Activated CD8-positive, alpha-beta memory T cell treated with anti-CD3 and anti-CD28 coated beads, Interleukin-2, amount 10 ng/mL, durations not matched to agents 7 days and 5 days (primary cell): ENCODE measurements around the gene OR2H2. TPM values are rescaled to one million over a fixed set of nuclear protein-coding genes. Genes with fewer than 3 reads are reported as not detected.

ENCODE experiments used
- ATAC-seq: fragments of 150-1000 bp; cut with Tn5 transposase; one replicate; pipeline ENCODE4 v1.10.0; 2021; ENCODE audit warnings: moderate library complexity
- CTCF ChIA-PET: fragments of 350-600 bp; sonication (Branson Sonifier 250); formaldehyde crosslinking; loops from one replicate; lab custom pipeline; 2021; ENCODE audit warnings: antibody characterized with exemption; lab: Charles Lee
- DNase-seq: peaks from one replicate; pipeline ENCODE4 v3.0.0-alpha.2; 2020
- H3K27ac Mint-ChIP-seq: one replicate; pipeline ENCODE4 v1.8.0; 2021; ENCODE audit warnings: mild to moderate bottlenecking, mixed read lengths
- H3K27me3 Mint-ChIP-seq: one replicate; pipeline ENCODE4 v1.8.0; 2021; ENCODE audit warnings: mixed read lengths
- H3K36me3 Mint-ChIP-seq: one replicate; pipeline ENCODE4 v1.8.0; 2021; ENCODE audit warnings: mild to moderate bottlenecking, mixed read lengths
- H3K4me1 Mint-ChIP-seq: one replicate; pipeline ENCODE4 v1.8.0; 2021; ENCODE audit warnings: mixed read lengths
- H3K4me3 Mint-ChIP-seq: one replicate; pipeline ENCODE4 v1.8.0; 2021; ENCODE audit warnings: mild to moderate bottlenecking, moderate library complexity, mixed read lengths
- H3K9me3 Mint-ChIP-seq: one replicate; pipeline ENCODE4 v1.8.0; 2022; ENCODE audit warnings: low read depth, mixed read lengths
- total RNA-seq, 2 experiments: library from RNA; stranded (reverse); gene quantifications; one replicate each; pipeline ENCODE4 v1.2.3, GENCODE V29; 2021

Gene OR2H2
- total RNA-seq, 2 experiments from 2014 or later: not detected

GRCh38 chr6:29564875-29565274, 20.0 kb upstream of the OR2H2 start:
- Mint-ChIP-seq H3K9me3 (no peaks in the 10 kb centered on the region), H3K27me3 (peaks cover 57% of the 10 kb centered on the region), H3K36me3 (no peaks in the 10 kb centered on the region), H3K4me3 (no peak overlapping the region), H3K4me1 (peaks cover 4% of the 10 kb centered on the region), H3K27ac (no peak overlapping the region)
- CTCF ChIA-PET: interaction anchor here (1.6 kb wide), 1 partner anchor 25 kb away, joined by 3 read pairs; no protein-coding TSS in a partner anchor
- no peak for DNase-seq
- no peak for ATAC-seq

- Mint-ChIP-seq H3K4me3 (no peak overlapping the region), H3K36me3 (no peaks in the 10 kb centered on the region)
These were observed 18.1 kb upstream of the OR2H2 start for GRCh38 chr6:29566856-29567255.

GRCh38 chr6:29567541-29567940, 17.4 kb upstream of the OR2H2 start:
- no peaks in the 10 kb centered on the region for H3K36me3 Mint-ChIP-seq
- ATAC-seq: no peak
- CTCF ChIA-PET: no interaction called here
- peaks cover 57% of the 10 kb centered on the region for H3K27me3 Mint-ChIP-seq
- peaks cover 2% of the 10 kb centered on the region for H3K4me1 Mint-ChIP-seq
- no peak overlapping the region for H3K27ac Mint-ChIP-seq
- no peak overlapping the region for H3K4me3 Mint-ChIP-seq
- DNase-seq: no peak
- no peaks in the 10 kb centered on the region for H3K9me3 Mint-ChIP-seq

More at GRCh38 chr6:29566856-29567255, 18.1 kb upstream of the OR2H2 start:
- no peak overlapping the region for H3K27ac Mint-ChIP-seq
- ATAC-seq: no peak
- no peak for DNase-seq
- CTCF ChIA-PET: no interaction called here
- peaks cover 2% of the 10 kb centered on the region for H3K4me1 Mint-ChIP-seq
- peaks cover 55% of the 10 kb centered on the region for H3K27me3 Mint-ChIP-seq
- no peaks in the 10 kb centered on the region for H3K9me3 Mint-ChIP-seq

GRCh38 chr6:29567991-29568390, 16.9 kb upstream of the OR2H2 start:
- CTCF ChIA-PET: no interaction called here
- Mint-ChIP-seq H3K9me3 (no peaks in the 10 kb centered on the region), H3K27me3 (peaks cover 53% of the 10 kb centered on the region), H3K4me3 (no peak overlapping the region), H3K27ac (no peak overlapping the region), H3K36me3 (no peaks in the 10 kb centered on the region), H3K4me1 (peaks cover 2% of the 10 kb centered on the region)
- ATAC-seq (no peak), DNase-seq (no peak)

GRCh38 chr6:29576056-29576455, 8.9 kb upstream of the OR2H2 start:
- Mint-ChIP-seq H3K9me3 (no peaks in the 10 kb centered on the region), H3K4me1 (no peaks in the 10 kb centered on the region), H3K27ac (no peak overlapping the region), H3K36me3 (no peaks in the 10 kb centered on the region), H3K27me3 (peaks cover 40% of the 10 kb centered on the region), H3K4me3 (no peak overlapping the region)
- ATAC-seq: no peak
- CTCF ChIA-PET: no interaction called here
- no peak for DNase-seq

GRCh38 chr6:29577544-29577943, 7.4 kb upstream of the OR2H2 start:
- Mint-ChIP-seq H3K4me3 (no peak overlapping the region), H3K27ac (no peak overlapping the region), H3K9me3 (no peaks in the 10 kb centered on the region), H3K4me1 (no peaks in the 10 kb centered on the region), H3K36me3 (no peaks in the 10 kb centered on the region), H3K27me3 (peaks cover 30% of the 10 kb centered on the region)
- DNase-seq (no peak), ATAC-seq (no peak)
- CTCF ChIA-PET: interaction anchor here (1.7 kb wide), 1 partner anchor 12 kb away, joined by 8 read pairs; no protein-coding TSS in a partner anchor

- Mint-ChIP-seq H3K36me3 (no peaks in the 10 kb centered on the region), H3K27ac (no peak overlapping the region), H3K4me3 (no peak overlapping the region), H3K9me3 (no peaks in the 10 kb centered on the region), H3K4me1 (peaks cover 1% of the 10 kb centered on the region), H3K27me3 (peaks cover 53% of the 10 kb centered on the region)
- DNase-seq (peak; percentile 65), ATAC-seq (peak; percentile 66)
- CTCF ChIA-PET: interaction anchor here (1.0 to 2.0 kb wide), 4 partner anchors 11 to 751 kb away, joined by 3 to 8 read pairs (median 4); no protein-coding TSS in a partner anchor
These were observed 4.6 kb downstream of the OR2H2 start for GRCh38 chr6:29589423-29590048.

- peaks cover 51% of the 10 kb centered on the region for H3K27me3 Mint-ChIP-seq
- no peak for ATAC-seq
- no peak overlapping the region for H3K4me3 Mint-ChIP-seq
- H3K36me3 Mint-ChIP-seq: no peaks in the 10 kb centered on the region
- no peak overlapping the region for H3K27ac Mint-ChIP-seq
- CTCF ChIA-PET: interaction anchor here (1.5 to 2.0 kb wide), 2 partner anchors 12 to 26 kb away, joined by 3 to 8 read pairs; no protein-coding TSS in a partner anchor
- peaks cover 1% of the 10 kb centered on the region for H3K4me1 Mint-ChIP-seq
- H3K9me3 Mint-ChIP-seq: no peaks in the 10 kb centered on the region
- DNase-seq: no peak
These were observed 5.4 kb downstream of the OR2H2 start for GRCh38 chr6:29590218-29590808.

GRCh38 chr6:29591677-29592076, 6.8 kb downstream of the OR2H2 start:
- CTCF ChIA-PET: no interaction called here
- no peak overlapping the region for H3K27ac Mint-ChIP-seq

GRCh38 chr6:29593199-29593855, 8.4 kb downstream of the OR2H2 start:
- ATAC-seq: no peak
- CTCF ChIA-PET: no interaction called here
- peaks cover 37% of the 10 kb centered on the region for H3K27me3 Mint-ChIP-seq
- no peaks in the 10 kb centered on the region for H3K9me3 Mint-ChIP-seq
- no peaks in the 10 kb centered on the region for H3K36me3 Mint-ChIP-seq
- H3K4me1 Mint-ChIP-seq: no peaks in the 10 kb centered on the region
- DNase-seq: no peak
- no peak overlapping the region for H3K27ac Mint-ChIP-seq
- no peak overlapping the region for H3K4me3 Mint-ChIP-seq

More at GRCh38 chr6:29591677-29592076, 6.8 kb downstream of the OR2H2 start:
- H3K36me3 Mint-ChIP-seq: no peaks in the 10 kb centered on the region
- DNase-seq: no peak
- no peak overlapping the region for H3K4me3 Mint-ChIP-seq
- H3K4me1 Mint-ChIP-seq: peaks cover 1% of the 10 kb centered on the region
- no peak for ATAC-seq
- H3K9me3 Mint-ChIP-seq: no peaks in the 10 kb centered on the region
- peaks cover 47% of the 10 kb centered on the region for H3K27me3 Mint-ChIP-seq

GRCh38 chr6:29596381-29596900, 11.5 kb downstream of the OR2H2 start:
- peaks cover 24% of the 10 kb centered on the region for H3K27me3 Mint-ChIP-seq
- H3K4me1 Mint-ChIP-seq: no peaks in the 10 kb centered on the region
- no peaks in the 10 kb centered on the region for H3K9me3 Mint-ChIP-seq
- no peaks in the 10 kb centered on the region for H3K36me3 Mint-ChIP-seq
- no peak overlapping the region for H3K4me3 Mint-ChIP-seq
- ATAC-seq (no peak), DNase-seq (no peak)
- CTCF ChIA-PET: no interaction called here
- H3K27ac Mint-ChIP-seq: no peak overlapping the region

- no peaks in the 10 kb centered on the region for H3K4me1 Mint-ChIP-seq
- H3K27me3 Mint-ChIP-seq: peaks cover 17% of the 10 kb centered on the region
- H3K36me3 Mint-ChIP-seq: no peaks in the 10 kb centered on the region
- ATAC-seq (no peak), DNase-seq (no peak)
- no peaks in the 10 kb centered on the region for H3K9me3 Mint-ChIP-seq
- no peak overlapping the region for H3K4me3 Mint-ChIP-seq
- CTCF ChIA-PET: no interaction called here
- no peak overlapping the region for H3K27ac Mint-ChIP-seq
These were observed 12.3 kb downstream of the OR2H2 start for GRCh38 chr6:29597184-29597583.

- no peak for ATAC-seq
These were observed 13.3 kb downstream of the OR2H2 start for GRCh38 chr6:29598172-29598747.

More at GRCh38 chr6:29598172-29598747, 13.3 kb downstream of the OR2H2 start:
- CTCF ChIA-PET: no interaction called here
- no peaks in the 10 kb centered on the region for H3K36me3 Mint-ChIP-seq
- no peak for DNase-seq
- H3K27ac Mint-ChIP-seq: no peak overlapping the region
- no peaks in the 10 kb centered on the region for H3K9me3 Mint-ChIP-seq
- H3K4me3 Mint-ChIP-seq: no peak overlapping the region
- H3K4me1 Mint-ChIP-seq: no peaks in the 10 kb centered on the region
- H3K27me3 Mint-ChIP-seq: peaks cover 13% of the 10 kb centered on the region
